CD4-positive, alpha-beta T cell (primary cell): ENCODE measurements around the gene NMRAL1. TPM values are rescaled to one million over a fixed set of nuclear protein-coding genes. Genes with fewer than 3 reads are reported as not detected.

ENCODE experiments used
- ATAC-seq: fragments of 200-7000 bp; cut with Tn5 transposase; one replicate; pipeline ENCODE4 v1.10.0; 2022; ENCODE audit warnings: mild to moderate bottlenecking; ENCODE audit not compliant: poor library complexity
- CTCF ChIA-PET: fragments of 350-600 bp; sonication (Branson Sonifier 250); formaldehyde crosslinking; loops from one replicate; lab custom pipeline; 2021; ENCODE audit warnings: antibody characterized with exemption, inconsistent platforms; lab: Charles Lee
- POLR2A ChIA-PET: fragments of 350-600 bp; sonication (Branson Sonifier 250); formaldehyde crosslinking; loops from one replicate; lab custom pipeline; 2021; ENCODE audit warnings: antibody characterized with exemption, inconsistent platforms; lab: Charles Lee
- DNase-seq, 14 experiments: peaks; one replicate each; pipeline ENCODE4 v3.0.0-alpha.2; 2013 to 2020; ENCODE audit warnings: mixed read lengths in 2 of 14
- H3K27ac ChIP-seq, 2 donors: one replicate each; pipeline versions ENCODE4 v1.5.1 to v1.7.0; 2013; ENCODE audit warnings: low read length in 2 of 2, low read depth in 1 of 2, mild to moderate bottlenecking in 1 of 2
- H3K27me3 ChIP-seq, 2 experiments: 1 replicate in 1 of 2; 2 replicates in 1 of 2; pipeline versions ENCODE4 v1.6.1 to v1.7.0; 2013; ENCODE audit warnings: low read length in 2 of 2, control low read depth in 1 of 2, mild to moderate bottlenecking in 1 of 2, moderate library complexity in 1 of 2; ENCODE audit not compliant: insufficient read depth in 2 of 2, control insufficient read depth in 1 of 2
- H3K36me3 ChIP-seq: one replicate; pipeline ENCODE4 v1.6.1; 2013; ENCODE audit warnings: low read length, control low read depth; ENCODE audit not compliant: insufficient read depth
- H3K4me1 ChIP-seq: one replicate; pipeline ENCODE4 v1.6.1; 2013; ENCODE audit warnings: low read length, control low read depth; ENCODE audit not compliant: insufficient read depth
- H3K4me3 ChIP-seq: one replicate; pipeline ENCODE4 v1.5.1; 2013; ENCODE audit warnings: mild to moderate bottlenecking, low read length, moderate library complexity
- H3K9me3 ChIP-seq, 2 experiments: 1 replicate in 1 of 2; 2 replicates in 1 of 2; pipeline versions ENCODE4 v1.6.1 to v1.7.0; 2013; ENCODE audit warnings: low read length in 2 of 2, mild to moderate bottlenecking in 2 of 2, control low read depth in 1 of 2, moderate library complexity in 1 of 2; ENCODE audit not compliant: control insufficient read depth in 1 of 2, insufficient read depth in 1 of 2
- H3K27ac Mint-ChIP-seq: one replicate; pipeline ENCODE4 v1.8.0; 2020; ENCODE audit warnings: mixed read lengths
- H3K27me3 Mint-ChIP-seq: one replicate; pipeline ENCODE4 v1.8.0; 2021; ENCODE audit warnings: mixed read lengths
- H3K36me3 Mint-ChIP-seq: one replicate; pipeline ENCODE4 v1.8.0; 2021; ENCODE audit warnings: low read depth, mixed read lengths
- H3K4me1 Mint-ChIP-seq: one replicate; pipeline ENCODE4 v1.8.0; 2021; ENCODE audit warnings: low read depth, mixed read lengths
- H3K4me3 Mint-ChIP-seq: one replicate; pipeline ENCODE4 v1.8.0; 2020; ENCODE audit warnings: mild to moderate bottlenecking, mixed read lengths
- H3K9me3 Mint-ChIP-seq: one replicate; pipeline ENCODE4 v1.8.0; 2020; ENCODE audit warnings: mixed read lengths
- intact Hi-C, 2 experiments: fragments of 100-400 bp; cut with DNase I in 1 of 2; cut with micrococcal nuclease in 1 of 2; formaldehyde crosslinking; loops; one replicate each; pipeline versions ENCODE4 v1.15.1 to v1.9.0; 2023 to 2025; cut with DNase I, micrococcal nuclease
- total RNA-seq, 174 experiments: library from RNA in 2 of 174; stranded (reverse) in 2 of 174; gene quantifications; one replicate each; pipeline ENCODE4 v1.2.3 and lab custom pipeline; 2021 to 2026
- TF ChIP-seq, protein P1 (sequence below): fragments of 200-600 bp; IDR thresholded peaks from one replicate; pipeline ENCODE4 v1.8.0; 2022; ENCODE audit warnings: antibody characterized with exemption, mild to moderate bottlenecking

The NMRAL1 gene
- total RNA-seq, 2 experiments from 2014 or later: 28.6 to 29.5 TPM

DNA sequence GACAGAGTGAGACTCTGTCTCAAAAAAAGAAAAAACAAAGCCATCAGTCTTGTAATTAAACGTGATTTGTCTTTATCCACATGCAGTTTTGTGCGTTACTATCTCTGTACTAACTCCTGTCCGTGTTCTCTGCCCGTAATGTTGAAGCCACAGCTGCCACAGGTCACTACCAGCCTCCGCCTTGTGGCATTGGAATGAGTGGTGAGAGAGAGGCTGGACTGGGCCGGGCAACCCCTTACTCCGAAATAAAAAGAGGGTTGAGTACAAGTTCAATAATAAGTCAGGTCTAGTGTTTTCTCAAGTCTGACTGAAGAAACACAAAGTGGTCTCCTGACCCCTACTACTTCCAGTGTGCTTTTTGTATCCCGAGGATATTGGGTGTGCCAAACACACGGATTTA, 43.4 kb downstream of the NMRAL1 start:
- intact Hi-C loops: no loop called here
- CTCF ChIA-PET: interaction anchor here (1.2 kb wide), 1 partner anchor 45 kb away, joined by 3 read pairs; no protein-coding TSS in a partner anchor
- Histone ChIP-seq H3K36me3 (peaks cover 46% of the 10 kb centered on the region), H3K4me1 (peaks cover 24% of the 10 kb centered on the region), H3K4me3 (no peak overlapping the region), H3K27ac (no peak overlapping the region), H3K9me3 (no peaks in the 10 kb centered on the region), H3K27me3 (no peaks in the 10 kb centered on the region)
- DNase-seq (no peak), ATAC-seq (no peak)
- no peaks in the 10 kb centered on the region for H3K9me3 Mint-ChIP-seq
- H3K4me1 Mint-ChIP-seq: peaks cover 29% of the 10 kb centered on the region
- POLR2A ChIA-PET: no interaction called here
- TF ChIP-seq, protein P1, sequence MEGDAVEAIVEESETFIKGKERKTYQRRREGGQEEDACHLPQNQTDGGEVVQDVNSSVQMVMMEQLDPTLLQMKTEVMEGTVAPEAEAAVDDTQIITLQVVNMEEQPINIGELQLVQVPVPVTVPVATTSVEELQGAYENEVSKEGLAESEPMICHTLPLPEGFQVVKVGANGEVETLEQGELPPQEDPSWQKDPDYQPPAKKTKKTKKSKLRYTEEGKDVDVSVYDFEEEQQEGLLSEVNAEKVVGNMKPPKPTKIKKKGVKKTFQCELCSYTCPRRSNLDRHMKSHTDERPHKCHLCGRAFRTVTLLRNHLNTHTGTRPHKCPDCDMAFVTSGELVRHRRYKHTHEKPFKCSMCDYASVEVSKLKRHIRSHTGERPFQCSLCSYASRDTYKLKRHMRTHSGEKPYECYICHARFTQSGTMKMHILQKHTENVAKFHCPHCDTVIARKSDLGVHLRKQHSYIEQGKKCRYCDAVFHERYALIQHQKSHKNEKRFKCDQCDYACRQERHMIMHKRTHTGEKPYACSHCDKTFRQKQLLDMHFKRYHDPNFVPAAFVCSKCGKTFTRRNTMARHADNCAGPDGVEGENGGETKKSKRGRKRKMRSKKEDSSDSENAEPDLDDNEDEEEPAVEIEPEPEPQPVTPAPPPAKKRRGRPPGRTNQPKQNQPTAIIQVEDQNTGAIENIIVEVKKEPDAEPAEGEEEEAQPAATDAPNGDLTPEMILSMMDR: no peak
- H3K27me3 Mint-ChIP-seq: no peaks in the 10 kb centered on the region
- H3K27ac Mint-ChIP-seq: no peak overlapping the region
- H3K4me3 Mint-ChIP-seq: no peak overlapping the region
- H3K36me3 Mint-ChIP-seq: peaks cover 61% of the 10 kb centered on the region

DNA sequence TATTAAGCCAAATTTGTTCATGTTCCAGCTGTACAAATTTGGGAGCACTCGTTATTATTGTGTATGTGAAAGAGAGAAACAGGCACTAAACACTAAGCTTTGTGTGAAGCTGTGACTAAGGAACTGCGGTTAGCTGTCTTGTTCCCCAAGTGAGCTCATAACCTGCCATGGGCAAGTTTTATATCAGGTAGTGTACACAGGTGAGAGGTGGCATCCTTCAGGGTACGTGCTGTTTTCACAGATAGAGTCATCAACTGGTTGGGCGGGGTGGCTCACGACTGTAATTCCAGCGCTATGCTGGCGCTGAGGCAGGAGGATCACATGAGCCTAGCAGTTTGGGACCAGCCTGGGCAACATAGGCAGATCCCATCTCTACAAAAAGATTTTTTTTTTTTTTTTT, 45.9 kb downstream of the NMRAL1 start:
- no peak for DNase-seq
- Mint-ChIP-seq H3K36me3 (peaks cover 46% of the 10 kb centered on the region), H3K9me3 (no peaks in the 10 kb centered on the region), H3K4me1 (peaks cover 32% of the 10 kb centered on the region), H3K27ac (peak overlapping the region; percentile 12), H3K4me3 (peak overlapping the region; percentile 56), H3K27me3 (no peaks in the 10 kb centered on the region)
- ATAC-seq: no peak
- TF ChIP-seq, protein P1: no peak
- Histone ChIP-seq H3K9me3 (no peaks in the 10 kb centered on the region), H3K27ac (no peak overlapping the region), H3K4me1 (peaks cover 34% of the 10 kb centered on the region), H3K27me3 (no peaks in the 10 kb centered on the region), H3K4me3 (no peak overlapping the region), H3K36me3 (peaks cover 25% of the 10 kb centered on the region)
- intact Hi-C loops: loop anchor here in 1 of 2 experiments (5.0 to 10.0 kb wide), 2 partner anchors 189 to 266 kb away; partner anchors contain the start of gene NUDT16L1
- ChIA-PET POLR2A (interaction anchor here (0.9 kb wide), 1 partner anchor 13 kb away, joined by 4 read pairs; no protein-coding TSS in a partner anchor), CTCF (interaction anchor here (0.5 to 0.8 kb wide), 2 partner anchors 12 to 120 kb away, joined by 3 read pairs; no protein-coding TSS in a partner anchor)

DNA sequence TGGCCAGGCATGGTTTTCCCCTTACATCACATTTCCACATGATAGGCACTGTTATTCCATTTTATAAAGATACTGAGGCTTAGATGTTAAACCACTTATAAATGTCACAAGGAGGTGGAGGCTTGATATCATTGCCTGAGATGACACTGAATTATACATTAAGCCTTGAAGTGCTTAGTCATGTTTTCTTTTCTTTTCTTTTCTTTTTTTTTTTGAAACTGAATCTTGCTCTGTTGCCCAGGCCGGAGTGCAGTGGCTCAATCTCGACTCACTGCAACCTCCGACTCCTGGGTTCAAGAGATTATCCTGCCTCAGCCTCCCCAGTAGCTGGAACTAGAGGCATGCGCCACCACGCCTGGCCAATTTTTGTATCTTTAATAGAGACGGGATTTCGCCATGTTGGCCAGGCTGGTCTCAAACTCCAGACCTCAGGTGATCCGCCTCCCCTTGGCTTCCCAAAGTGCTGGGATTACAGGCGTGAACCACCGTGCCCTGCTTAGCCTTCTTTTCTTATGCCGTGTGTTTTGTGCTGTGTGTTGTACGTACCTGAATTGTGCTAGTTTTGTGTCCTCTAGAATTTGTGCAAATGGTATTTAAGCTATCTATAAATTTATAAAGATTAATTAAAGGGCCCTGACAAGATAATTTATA, 47.6 kb downstream of the NMRAL1 start:
- H3K27me3 ChIP-seq: no peaks in the 10 kb centered on the region
- intact Hi-C loops: loop anchor here in 1 of 2 experiments (2.0 to 10.0 kb wide), 4 partner anchors 50 to 268 kb away; partner anchors contain the start of genes HMOX2 and NUDT16L1
- H3K4me3 ChIP-seq: peak overlapping the region; percentile 71
- no peaks in the 10 kb centered on the region for H3K9me3 ChIP-seq
- ChIA-PET CTCF (no interaction called here), POLR2A (no interaction called here)
- peak overlapping the region; percentile 91 for H3K4me3 Mint-ChIP-seq
- peak overlapping the region in 1 of 2 donors; percentile 93 for H3K27ac ChIP-seq
- peaks cover 27% of the 10 kb centered on the region for H3K4me1 Mint-ChIP-seq
- no peaks in the 10 kb centered on the region for H3K27me3 Mint-ChIP-seq
- peaks cover 17% of the 10 kb centered on the region for H3K36me3 ChIP-seq
- H3K4me1 ChIP-seq: peaks cover 34% of the 10 kb centered on the region
- ATAC-seq (no peak), DNase-seq (no peak)
- no peaks in the 10 kb centered on the region for H3K9me3 Mint-ChIP-seq
- TF ChIP-seq, protein P1: no peak
- H3K27ac Mint-ChIP-seq: peak overlapping the region; percentile 99
- peaks cover 38% of the 10 kb centered on the region for H3K36me3 Mint-ChIP-seq
